NCI-H69 (cell line): ENCODE data around the gene ITPK1.

Experiments
- DNase-seq: peaks from one replicate; lab custom pipeline; 2025; lab: John Stamatoyannopoulos, UW

ITPK1 gene

GRCh38 chr14:92922883-92923743 lies 192.6 kb downstream of the ITPK1 start, which contains the start of gene CHGA:
TSS of gene CHGA (plus strand) at chr14:92923150. CDS start at chr14:92923360, 210 bp downstream.
- DNase-seq = peak; percentile 90

GRCh38 chr14:92922155-92922735 lies 193.5 kb downstream of the ITPK1 start:
- peak; percentile 98 for DNase-seq

GRCh38 chr14:92920001-92920400 lies 195.7 kb downstream of the ITPK1 start:
- no peak for DNase-seq

- DNase-seq = no peak
Observed at GRCh38 chr14:92917956-92918355, 197.8 kb downstream of the ITPK1 start.

GRCh38 chr14:92917041-92917940 lies 198.4 kb downstream of the ITPK1 start:
- peak; percentile 97 for DNase-seq

- DNase-seq = no peak
Observed at GRCh38 chr14:92916201-92916600, 199.5 kb downstream of the ITPK1 start.

GRCh38 chr14:92914087-92914656 lies 201.6 kb downstream of the ITPK1 start:
- no peak for DNase-seq

- DNase-seq = no peak
Observed at GRCh38 chr14:92907316-92907911, 208.3 kb downstream of the ITPK1 start.

- peak; percentile 38 for DNase-seq
Observed at GRCh38 chr14:92906823-92907222, 208.9 kb downstream of the ITPK1 start.

GRCh38 chr14:92906420-92906819 lies 209.3 kb downstream of the ITPK1 start:
- DNase-seq = no peak

GRCh38 chr14:92905667-92906066 lies 210.1 kb downstream of the ITPK1 start:
- no peak for DNase-seq

- DNase-seq = peak; percentile 40
Observed at GRCh38 chr14:92903359-92903758, 212.4 kb downstream of the ITPK1 start.

- no peak for DNase-seq
Observed at GRCh38 chr14:92902726-92903125, 213.0 kb downstream of the ITPK1 start.

- DNase-seq = no peak
Observed at GRCh38 chr14:92902191-92902590, 213.5 kb downstream of the ITPK1 start.

- DNase-seq = no peak
Observed at GRCh38 chr14:92900660-92901059, 215.1 kb downstream of the ITPK1 start.

- peak; percentile 86 for DNase-seq
Observed at GRCh38 chr14:92898566-92899131, 217.1 kb downstream of the ITPK1 start.

GRCh38 chr14:92897922-92898565 lies 217.7 kb downstream of the ITPK1 start:
- DNase-seq = no peak

GRCh38 chr14:92895352-92895878 lies 220.3 kb downstream of the ITPK1 start:
- DNase-seq = no peak

- DNase-seq = no peak
Observed at GRCh38 chr14:92892589-92892988, 223.1 kb downstream of the ITPK1 start.

GRCh38 chr14:92890830-92891588 lies 224.7 kb downstream of the ITPK1 start:
- peak; percentile 98 for DNase-seq
